ENCODE measurements around the gene CCDC97.

Gene CCDC97

GRCh38 chr19:41356984-41357739 is 47.2 kb downstream of the CCDC97 start:
- Histone ChIP-seq H3K36me3 (ENCODE audit: insufficient read depth, low read length) (no peaks in the 10 kb centered on the region), H3K4me3 (no peak overlapping the region), H3K9me3 (ENCODE audit: low read depth, low read length) (no peaks in the 10 kb centered on the region), H3K9ac (ENCODE audit: insufficient read length) (no peak overlapping the region), H3K27ac (no peak overlapping the region)
- TF ChIP-seq POLR2AphosphoS5 (IDR thresholded peaks at IDR 0.05; ENCODE audit: borderline replicate concordance, low read depth, low read length) (no peak), FOXP2 (optimal IDR thresholded peaks at IDR 0.05; ENCODE audit: control extremely low read depth, extremely low read length, insufficient read depth) (no peak), EZH2 (IDR thresholded peaks at IDR 0.05) (no peak)
- no peak for DNase-seq (ENCODE audit: low read depth, low spot score)

- no peak for DNase-seq (ENCODE audit: low read depth, low spot score)
- no peak overlapping the region for H3K4me3 ChIP-seq
- H3K27ac ChIP-seq, result no peak overlapping the region
- H3K9ac ChIP-seq (ENCODE audit: insufficient read length), result no peak overlapping the region
- H3K9me3 ChIP-seq (ENCODE audit: low read depth, low read length), result no peaks in the 10 kb centered on the region
- TF ChIP-seq EZH2 (IDR thresholded peaks at IDR 0.05) (no peak), FOXP2 (optimal IDR thresholded peaks at IDR 0.05; ENCODE audit: control extremely low read depth, extremely low read length, insufficient read depth) (no peak), POLR2AphosphoS5 (IDR thresholded peaks at IDR 0.05; ENCODE audit: borderline replicate concordance, low read depth, low read length) (no peak)
- no peaks in the 10 kb centered on the region for H3K36me3 ChIP-seq (ENCODE audit: insufficient read depth, low read length)
Measured at GRCh38 chr19:41357746-41358145, 47.8 kb downstream of the CCDC97 start.

GRCh38 chr19:41359741-41360140 is 49.8 kb downstream of the CCDC97 start:
- no peak for TF ChIP-seq FOXP2 (optimal IDR thresholded peaks at IDR 0.05; ENCODE audit: control extremely low read depth, extremely low read length, insufficient read depth)
- no peak for TF ChIP-seq POLR2AphosphoS5 (IDR thresholded peaks at IDR 0.05; ENCODE audit: borderline replicate concordance, low read depth, low read length)
- TF ChIP-seq EZH2 (IDR thresholded peaks at IDR 0.05), result no peak
- Histone ChIP-seq H3K9me3 (ENCODE audit: low read depth, low read length) (no peaks in the 10 kb centered on the region), H3K9ac (ENCODE audit: insufficient read length) (no peak overlapping the region), H3K4me3 (no peak overlapping the region), H3K27ac (no peak overlapping the region), H3K36me3 (ENCODE audit: insufficient read depth, low read length) (no peaks in the 10 kb centered on the region)
- no peak for DNase-seq (ENCODE audit: low read depth, low spot score)

- Histone ChIP-seq H3K9ac (ENCODE audit: insufficient read length) (no peak overlapping the region), H3K27ac (no peak overlapping the region), H3K9me3 (ENCODE audit: low read depth, low read length) (no peaks in the 10 kb centered on the region), H3K36me3 (ENCODE audit: insufficient read depth, low read length) (no peaks in the 10 kb centered on the region), H3K4me3 (no peak overlapping the region)
- no peak for DNase-seq (ENCODE audit: low read depth, low spot score)
- TF ChIP-seq POLR2AphosphoS5 (IDR thresholded peaks at IDR 0.05; ENCODE audit: borderline replicate concordance, low read depth, low read length) (no peak), FOXP2 (optimal IDR thresholded peaks at IDR 0.05; ENCODE audit: control extremely low read depth, extremely low read length, insufficient read depth) (no peak), EZH2 (IDR thresholded peaks at IDR 0.05) (no peak)
Measured at GRCh38 chr19:41362143-41362847, 52.3 kb downstream of the CCDC97 start.

- no peak overlapping the region for H3K27ac ChIP-seq
Measured at GRCh38 chr19:41363371-41363752, 53.4 kb downstream of the CCDC97 start.

GRCh38 chr19:41363753-41364523 is 54.0 kb downstream of the CCDC97 start, which contains the start of gene B9D2:
TSS of gene B9D2 (minus strand) at chr19:41364149. CDS start at chr19:41363519, 630 bp downstream.
- Histone ChIP-seq H3K36me3 (ENCODE audit: insufficient read depth, low read length) (no peaks in the 10 kb centered on the region), H3K27ac (peak within 1 kb of the TSS; percentile 98), H3K9me3 (ENCODE audit: low read depth, low read length) (no peaks in the 10 kb centered on the region), H3K4me3 (peak within 1 kb of the TSS; percentile 85), H3K9ac (ENCODE audit: insufficient read length) (peak within 1 kb of the TSS; percentile 94)
- peak; percentile 97 for DNase-seq (ENCODE audit: low read depth, low spot score)
- TF ChIP-seq FOXP2 (optimal IDR thresholded peaks at IDR 0.05; ENCODE audit: control extremely low read depth, extremely low read length, insufficient read depth), result no peak
- peak; percentile 90 for TF ChIP-seq POLR2AphosphoS5 (IDR thresholded peaks at IDR 0.05; ENCODE audit: borderline replicate concordance, low read depth, low read length)

More at GRCh38 chr19:41363371-41363752, 53.4 kb downstream of the CCDC97 start:
- DNase-seq (ENCODE audit: low read depth, low spot score), result no peak
- Histone ChIP-seq H3K9ac (ENCODE audit: insufficient read length) (peak overlapping the region; percentile 94), H3K9me3 (ENCODE audit: low read depth, low read length) (no peaks in the 10 kb centered on the region), H3K4me3 (peak overlapping the region; percentile 85), H3K36me3 (ENCODE audit: insufficient read depth, low read length) (no peaks in the 10 kb centered on the region)
- no peak for TF ChIP-seq FOXP2 (optimal IDR thresholded peaks at IDR 0.05; ENCODE audit: control extremely low read depth, extremely low read length, insufficient read depth)
- TF ChIP-seq EZH2 (IDR thresholded peaks at IDR 0.05), result no peak
- no peak for TF ChIP-seq POLR2AphosphoS5 (IDR thresholded peaks at IDR 0.05; ENCODE audit: borderline replicate concordance, low read depth, low read length)

- peak overlapping the region; percentile 94 for H3K9ac ChIP-seq (ENCODE audit: insufficient read length)
- H3K9me3 ChIP-seq (ENCODE audit: low read depth, low read length), result no peaks in the 10 kb centered on the region
- peak overlapping the region; percentile 98 for H3K27ac ChIP-seq
- H3K36me3 ChIP-seq (ENCODE audit: insufficient read depth, low read length), result no peaks in the 10 kb centered on the region
- no peak for TF ChIP-seq FOXP2 (optimal IDR thresholded peaks at IDR 0.05; ENCODE audit: control extremely low read depth, extremely low read length, insufficient read depth)
- no peak for TF ChIP-seq EZH2 (IDR thresholded peaks at IDR 0.05)
- no peak for TF ChIP-seq POLR2AphosphoS5 (IDR thresholded peaks at IDR 0.05; ENCODE audit: borderline replicate concordance, low read depth, low read length)
- peak overlapping the region; percentile 85 for H3K4me3 ChIP-seq
- no peak for DNase-seq (ENCODE audit: low read depth, low spot score)
Measured at GRCh38 chr19:41364524-41365391, 54.8 kb downstream of the CCDC97 start.

Data from SK-N-MC (cell line).